Prostate gland (tissue), 2 donors: Measurements from ENCODE around the gene KRT14.
"Not testable (repeated sequence)": the region's sequence is repeated elsewhere in the genome, so short reads cannot be mapped to it uniquely, and the experiment has no call there.

ENCODE experiments used
- POLR2A ChIP-seq: fragments of 450-650 bp; IDR thresholded peaks from one replicate; pipeline ENCODE4 v1.6.1; 2016; ENCODE audit warnings: antibody characterized with exemption, mild to moderate bottlenecking
- POLR2AphosphoS5 ChIP-seq: sonication (generic); formaldehyde crosslinking; IDR thresholded peaks from one replicate; pipeline ENCODE4 v1.6.1; 2017; ENCODE audit warnings: antibody characterized with exemption
- TF ChIP-seq, protein P1 (sequence below), 4 experiments: fragments of 200-600 bp in 2 of 4; fragments of 450-650 bp in 2 of 4; sonication (generic) in 2 of 4; IDR thresholded peaks; 1 replicate in 3 of 4; 2 replicates in 1 of 4; pipeline ENCODE4 v1.5.1; 2016 to 2019; ENCODE audit warnings: antibody characterized with exemption in 4 of 4, mild to moderate bottlenecking in 2 of 4, moderate library complexity in 2 of 4

DNA sequence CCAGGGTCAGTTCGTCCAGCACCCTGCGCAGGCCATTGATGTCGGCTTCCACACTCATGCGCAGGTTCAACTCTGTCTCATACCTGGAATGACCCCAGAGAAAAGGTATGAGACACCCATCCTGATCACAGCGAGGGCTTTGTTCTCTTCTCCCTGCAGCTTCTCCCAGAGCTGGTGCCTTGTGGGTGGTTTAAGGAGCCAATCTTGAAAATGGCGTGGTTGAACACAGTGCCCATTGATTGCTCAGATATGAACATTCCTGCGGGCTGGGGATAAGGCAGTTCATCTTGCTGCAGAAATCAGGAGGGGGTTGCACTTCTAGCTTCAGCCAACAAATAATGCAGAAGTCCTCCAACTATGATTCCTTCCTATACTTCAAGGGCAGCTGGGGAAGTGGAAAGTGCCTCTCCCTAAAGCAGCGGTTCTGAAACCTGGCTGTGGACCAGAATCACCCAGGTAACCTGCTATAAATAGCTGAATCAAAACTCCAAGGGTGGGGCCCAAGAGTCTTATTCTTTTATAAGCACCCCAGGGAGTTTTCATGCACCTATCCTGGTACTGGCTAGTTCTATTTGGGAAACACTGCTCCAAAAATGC is 2.3 kb downstream of the KRT14 start:
- not testable (repeated sequence) for TF ChIP-seq POLR2AphosphoS5, POLR2A
- TF ChIP-seq, protein P1, sequence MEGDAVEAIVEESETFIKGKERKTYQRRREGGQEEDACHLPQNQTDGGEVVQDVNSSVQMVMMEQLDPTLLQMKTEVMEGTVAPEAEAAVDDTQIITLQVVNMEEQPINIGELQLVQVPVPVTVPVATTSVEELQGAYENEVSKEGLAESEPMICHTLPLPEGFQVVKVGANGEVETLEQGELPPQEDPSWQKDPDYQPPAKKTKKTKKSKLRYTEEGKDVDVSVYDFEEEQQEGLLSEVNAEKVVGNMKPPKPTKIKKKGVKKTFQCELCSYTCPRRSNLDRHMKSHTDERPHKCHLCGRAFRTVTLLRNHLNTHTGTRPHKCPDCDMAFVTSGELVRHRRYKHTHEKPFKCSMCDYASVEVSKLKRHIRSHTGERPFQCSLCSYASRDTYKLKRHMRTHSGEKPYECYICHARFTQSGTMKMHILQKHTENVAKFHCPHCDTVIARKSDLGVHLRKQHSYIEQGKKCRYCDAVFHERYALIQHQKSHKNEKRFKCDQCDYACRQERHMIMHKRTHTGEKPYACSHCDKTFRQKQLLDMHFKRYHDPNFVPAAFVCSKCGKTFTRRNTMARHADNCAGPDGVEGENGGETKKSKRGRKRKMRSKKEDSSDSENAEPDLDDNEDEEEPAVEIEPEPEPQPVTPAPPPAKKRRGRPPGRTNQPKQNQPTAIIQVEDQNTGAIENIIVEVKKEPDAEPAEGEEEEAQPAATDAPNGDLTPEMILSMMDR (IDR thresholded peaks at IDR 0.05): not testable (repeated sequence)
